Tibial artery (tissue), 4 donors: ENCODE measurements around the gene RPGRIP1L.
A peak's percentile ranks its signal among the peaks of the same experiment; 100 is the strongest.

Source experiments
- DNase-seq, 2 donors: peaks; one replicate each; pipeline ENCODE4 v3.0.0-alpha.2; 2019
- H3K27ac ChIP-seq, 2 donors: fragments of 200-600 bp; sonication (generic) in 1 of 2; 1 replicate in 1 of 2; 2 replicates in 1 of 2; pipeline ENCODE4 v1.5.1; 2018 to 2019; ENCODE audit warnings: mild to moderate bottlenecking in 1 of 2
- H3K27me3 ChIP-seq, 2 donors: fragments of 200-600 bp; sonication (generic) in 1 of 2; one replicate each; pipeline versions ENCODE4 v1.5.1 to v1.6.0; 2016 to 2019
- H3K36me3 ChIP-seq, 3 donors: fragments of 200-600 bp; sonication (generic) in 2 of 3; one replicate each; pipeline ENCODE4 v1.5.1; 2016 to 2019; ENCODE audit warnings: mild to moderate bottlenecking in 2 of 3
- H3K4me1 ChIP-seq, 4 donors: fragments of 200-600 bp; sonication (generic) in 2 of 4; 1 replicate in 3 of 4; 2 replicates in 1 of 4; pipeline ENCODE4 v1.5.1; 2016 to 2019
- H3K4me3 ChIP-seq, 2 donors: fragments of 200-600 bp; sonication (generic) in 1 of 2; 1 replicate in 1 of 2; 2 replicates in 1 of 2; pipeline ENCODE4 v1.5.1; 2018 to 2019; ENCODE audit warnings: mild to moderate bottlenecking in 2 of 2
- H3K9me3 ChIP-seq, 3 donors: fragments of 200-600 bp; sonication (generic) in 1 of 3; one replicate each; pipeline ENCODE4 v1.5.1; 2016 to 2019
- CTCF ChIP-seq, 2 experiments: fragments of 200-600 bp in 1 of 2; fragments of 450-650 bp in 1 of 2; IDR thresholded peaks; one replicate each; pipeline ENCODE4 v1.5.1; 2017 to 2019; ENCODE audit warnings: antibody characterized with exemption in 2 of 2, mild to moderate bottlenecking in 1 of 2, moderate library complexity in 1 of 2
- intact Hi-C: fragments of 100-400 bp; cut with DNase I; formaldehyde crosslinking; loops from one replicate; pipeline ENCODE4 v1.15.0; 2023; ENCODE audit warnings: low total_unique reads

Gene RPGRIP1L

DNA sequence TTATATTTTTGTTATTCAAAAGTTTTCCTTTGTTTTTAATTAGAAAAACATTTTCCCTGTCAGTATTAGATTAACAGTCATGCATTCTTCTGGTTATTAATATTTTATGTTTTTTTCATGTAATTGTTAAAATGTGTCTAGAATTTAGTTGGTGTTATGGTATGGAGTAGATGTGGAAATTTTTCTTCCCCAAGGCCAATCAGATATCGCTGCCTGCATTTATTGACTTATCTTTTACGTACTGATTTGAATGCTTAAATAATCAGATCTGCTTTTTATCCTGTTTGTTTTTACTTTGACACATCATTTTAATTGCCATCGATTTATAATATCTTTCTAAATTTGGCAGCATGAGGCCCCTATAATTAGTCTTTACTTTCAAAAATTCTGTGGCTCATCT lies 13.9 kb upstream of the RPGRIP1L start:
- Histone ChIP-seq H3K27ac (no peak overlapping the region), H3K9me3 (no peaks in the 10 kb centered on the region), H3K27me3 (no peaks in the 10 kb centered on the region), H3K36me3 (no peaks in the 10 kb centered on the region), H3K4me3 (no peak overlapping the region), H3K4me1 (peaks cover 0 to 63% (median 7%) of the 10 kb centered on the region in 4 donors)
- no peak for DNase-seq
- TF ChIP-seq CTCF (IDR thresholded peaks at IDR 0.05), result no peak
- intact Hi-C loops, result no loop called here

- no peak for DNase-seq
- Histone ChIP-seq H3K27ac (no peak overlapping the region), H3K4me3 (no peak overlapping the region), H3K4me1 (peaks cover 0 to 71% (median 7%) of the 10 kb centered on the region in 4 donors), H3K27me3 (no peaks in the 10 kb centered on the region), H3K9me3 (no peaks in the 10 kb centered on the region), H3K36me3 (no peaks in the 10 kb centered on the region)
- intact Hi-C loops, result no loop called here
- TF ChIP-seq CTCF (IDR thresholded peaks at IDR 0.05), result no peak
Measured at GRCh38 chr16:53715023-53715384, 11.3 kb upstream of the RPGRIP1L start.

DNA sequence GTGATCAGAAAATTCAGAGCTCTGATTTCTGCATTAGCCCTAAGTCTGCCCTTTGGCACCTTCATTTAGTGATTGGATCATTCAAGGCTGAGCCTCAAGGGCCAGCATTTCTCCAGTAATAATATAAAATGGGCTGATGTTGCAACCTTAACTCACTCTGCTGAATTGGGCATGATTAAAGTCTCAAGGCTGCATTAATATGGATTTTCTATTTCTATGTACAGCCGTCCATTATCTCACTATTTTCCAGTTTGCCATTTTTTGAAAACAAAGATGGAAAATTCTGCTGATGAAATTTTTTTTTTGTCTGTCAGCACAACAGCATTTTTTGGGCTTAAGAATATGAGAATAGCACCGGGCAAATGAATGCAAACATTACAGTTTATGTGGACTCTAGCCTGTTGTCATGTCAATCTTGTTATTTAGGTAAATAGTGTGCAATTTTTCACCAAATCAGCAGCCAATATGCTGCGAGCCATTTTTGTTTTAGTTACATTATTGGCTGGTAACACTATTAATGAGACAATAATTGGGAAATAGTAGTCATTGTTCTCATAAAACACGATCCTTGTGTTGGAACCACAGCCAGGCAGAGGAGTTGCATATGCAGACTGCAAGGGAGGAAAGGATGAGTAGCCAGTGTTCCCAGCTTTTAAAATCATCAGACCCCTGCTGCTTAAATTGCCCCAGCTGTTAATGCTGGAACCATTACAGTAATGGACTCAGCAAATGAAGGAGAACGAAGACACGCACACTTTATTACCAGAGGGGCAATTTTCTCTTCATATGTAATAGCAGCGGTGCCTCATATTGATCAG lies 10.8 kb upstream of the RPGRIP1L start:
- peaks cover 0 to 66% (median 7%) of the 10 kb centered on the region in 4 donors for H3K4me1 ChIP-seq
- intact Hi-C loops, result no loop called here
- no peak for TF ChIP-seq CTCF (IDR thresholded peaks at IDR 0.05)
- no peaks in the 10 kb centered on the region for H3K9me3 ChIP-seq
- H3K27me3 ChIP-seq, result no peaks in the 10 kb centered on the region
- H3K4me3 ChIP-seq, result no peak overlapping the region
- H3K36me3 ChIP-seq, result no peaks in the 10 kb centered on the region
- H3K27ac ChIP-seq, result no peak overlapping the region
- peak in 1 of 2 donors; percentile 51 for DNase-seq

GRCh38 chr16:53713403-53714204 lies 9.9 kb upstream of the RPGRIP1L start:
- DNase-seq, result no peak
- Histone ChIP-seq H3K36me3 (no peaks in the 10 kb centered on the region), H3K27ac (no peak overlapping the region), H3K4me1 (peaks cover 0 to 58% (median 7%) of the 10 kb centered on the region in 4 donors), H3K4me3 (no peak overlapping the region), H3K27me3 (no peaks in the 10 kb centered on the region), H3K9me3 (no peaks in the 10 kb centered on the region)
- TF ChIP-seq CTCF (IDR thresholded peaks at IDR 0.05), result no peak
- intact Hi-C loops, result no loop called here

DNA sequence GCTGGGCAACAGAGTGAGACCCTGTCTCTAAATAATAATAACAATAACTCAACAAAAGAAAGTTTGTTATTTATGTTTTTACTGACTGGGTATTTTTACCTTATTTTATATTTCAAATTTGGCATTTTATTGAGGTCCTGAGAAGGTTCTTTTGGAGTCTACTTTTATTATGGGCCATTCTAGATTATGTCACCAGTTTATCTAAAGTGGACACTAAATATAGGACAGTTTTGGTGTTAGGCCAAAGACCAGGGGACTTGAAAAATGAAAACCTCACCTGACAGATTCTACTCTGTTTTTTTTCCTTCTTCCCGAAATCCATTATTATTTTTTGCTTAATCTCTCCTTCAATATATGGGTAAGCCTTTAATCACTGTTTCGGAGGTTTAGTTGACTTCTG lies 8.4 kb upstream of the RPGRIP1L start:
- Histone ChIP-seq H3K4me3 (no peak overlapping the region), H3K9me3 (no peaks in the 10 kb centered on the region), H3K27me3 (no peaks in the 10 kb centered on the region), H3K27ac (no peak overlapping the region), H3K4me1 (peaks cover 0 to 53% (median 7%) of the 10 kb centered on the region in 4 donors), H3K36me3 (no peaks in the 10 kb centered on the region)
- DNase-seq, result no peak
- TF ChIP-seq CTCF (IDR thresholded peaks at IDR 0.05), result no peak
- intact Hi-C loops, result no loop called here
